CD4-positive, alpha-beta T cell treated with Interferon gamma for 1 hour (primary cell): ENCODE measurements around the gene EHD1.
A peak's percentile ranks its signal among the peaks of the same experiment; 100 is the strongest.

Source experiments
- DNase-seq: peaks from one replicate; pipeline ENCODE4 v3.0.0-alpha.2; 2020

The EHD1 gene

GRCh38 chr11:64878494-64879243 is at the start of gene EHD1:
Gene EHD1 (minus strand): TSS chr11:64878621. CDS start chr11:64878464, 157 bp downstream.
- DNase-seq, result peak; percentile 99

DNA sequence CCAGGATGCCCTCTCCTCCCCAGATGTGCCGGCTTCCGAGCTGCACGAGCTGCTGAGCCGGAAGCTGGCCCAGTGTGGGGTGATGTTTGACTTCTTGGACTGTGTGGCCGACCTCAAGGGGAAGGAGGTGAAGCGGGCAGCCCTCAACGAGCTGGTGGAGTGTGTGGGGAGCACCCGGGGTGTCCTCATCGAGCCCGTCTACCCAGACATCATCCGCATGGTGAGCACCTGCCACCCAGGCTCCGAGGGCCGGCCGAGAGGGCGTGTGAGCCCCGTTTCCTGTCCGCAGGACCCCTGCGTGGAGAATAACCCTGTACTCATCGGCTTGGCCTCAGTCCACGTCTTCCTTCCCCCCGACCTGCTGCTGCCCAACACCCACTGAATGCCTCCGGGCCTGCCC is 48.3 kb upstream of the EHD1 start:
- no peak for DNase-seq

- DNase-seq, result no peak
These were observed 47.4 kb upstream of the EHD1 start for GRCh38 chr11:64925536-64926436.

GRCh38 chr11:64924910-64925284 is 46.5 kb upstream of the EHD1 start:
- no peak for DNase-seq

- peak; percentile 90 for DNase-seq
These were observed 45.8 kb upstream of the EHD1 start, which contains the start of gene PPP2R5B for GRCh38 chr11:64923944-64924909. Gene PPP2R5B (plus strand): TSS chr11:64924689. CDS start chr11:64925735, 1,046 bp downstream.

- DNase-seq, result no peak
These were observed 44.8 kb upstream of the EHD1 start for GRCh38 chr11:64923151-64923661.

DNA sequence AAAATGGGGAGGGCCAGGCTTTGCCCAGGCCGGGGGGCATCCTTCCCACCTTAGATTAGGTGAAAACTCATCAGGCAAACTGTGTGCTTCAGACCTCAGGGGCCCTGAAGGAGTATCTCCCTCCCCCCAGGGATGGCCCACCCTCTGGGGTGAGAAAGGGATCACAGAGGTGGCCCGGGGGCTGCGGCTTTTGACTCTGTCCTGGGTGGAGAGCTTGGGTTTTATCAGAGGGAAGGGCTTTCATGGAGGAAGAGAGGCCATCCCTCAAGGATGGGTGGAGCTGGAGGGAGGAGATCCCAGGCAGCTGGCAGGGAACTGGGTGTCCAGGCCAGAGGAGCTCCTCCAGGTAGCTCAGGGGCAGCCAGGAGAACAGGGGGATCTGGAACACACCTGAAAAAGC is 43.0 kb upstream of the EHD1 start:
- no peak for DNase-seq

DNA sequence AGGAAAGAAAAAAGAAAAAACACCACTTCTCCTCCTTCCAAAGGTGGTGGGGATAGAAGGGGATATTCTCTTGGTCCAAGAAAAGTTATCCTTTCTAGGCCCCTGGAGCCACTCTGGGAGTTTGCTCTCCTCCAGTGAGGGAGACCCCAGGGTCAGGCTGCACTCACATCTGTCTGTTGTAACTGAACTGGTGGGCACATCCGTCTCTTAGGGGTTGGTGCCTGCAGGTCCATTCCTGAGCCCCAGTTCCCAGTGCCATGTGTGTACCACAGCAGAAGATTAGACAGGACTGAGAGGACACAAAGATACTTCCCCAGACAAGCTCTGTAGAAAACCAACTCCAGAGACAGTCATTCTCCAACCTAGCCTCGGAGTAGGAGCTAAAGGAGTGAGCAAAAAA is 41.7 kb upstream of the EHD1 start:
- DNase-seq, result no peak

- DNase-seq, result no peak
These were observed 41.2 kb upstream of the EHD1 start for GRCh38 chr11:64919627-64920026.

DNA sequence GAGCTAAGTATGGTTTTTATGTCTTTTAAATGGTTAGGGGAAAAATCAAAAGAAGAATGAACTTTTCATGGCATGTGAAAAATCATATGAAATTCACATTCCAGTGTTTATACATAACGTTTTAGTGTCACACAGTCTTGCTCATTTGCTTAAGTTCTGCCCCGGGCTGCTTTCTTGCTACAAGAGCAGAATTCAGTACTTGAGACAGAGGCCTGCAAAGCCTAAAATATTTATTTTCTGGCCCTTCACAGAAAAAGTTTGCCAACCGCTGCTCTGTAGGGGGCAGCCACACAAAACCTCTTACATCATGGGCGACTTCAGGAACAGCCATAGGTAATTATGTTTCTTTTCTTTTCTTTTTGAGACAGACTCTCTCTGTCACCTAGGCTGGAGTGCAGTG is 39.6 kb upstream of the EHD1 start:
- no peak for DNase-seq

DNA sequence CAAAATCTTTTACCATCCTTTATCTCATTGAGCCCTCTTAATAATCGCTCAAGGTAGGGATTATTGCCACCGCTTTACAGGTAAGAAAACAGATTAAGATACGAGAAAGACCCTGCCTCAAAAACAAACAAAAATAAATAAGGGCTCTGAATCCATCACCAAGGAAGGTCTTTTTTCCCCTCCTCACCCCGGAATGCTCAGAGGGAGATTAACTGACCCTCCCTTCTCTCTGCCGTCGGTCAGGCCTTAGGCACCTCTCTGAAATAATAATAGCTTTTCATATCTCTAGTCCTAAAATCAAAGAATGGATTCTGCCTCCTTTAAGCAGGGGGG is 39.2 kb upstream of the EHD1 start:
- no peak for DNase-seq

DNA sequence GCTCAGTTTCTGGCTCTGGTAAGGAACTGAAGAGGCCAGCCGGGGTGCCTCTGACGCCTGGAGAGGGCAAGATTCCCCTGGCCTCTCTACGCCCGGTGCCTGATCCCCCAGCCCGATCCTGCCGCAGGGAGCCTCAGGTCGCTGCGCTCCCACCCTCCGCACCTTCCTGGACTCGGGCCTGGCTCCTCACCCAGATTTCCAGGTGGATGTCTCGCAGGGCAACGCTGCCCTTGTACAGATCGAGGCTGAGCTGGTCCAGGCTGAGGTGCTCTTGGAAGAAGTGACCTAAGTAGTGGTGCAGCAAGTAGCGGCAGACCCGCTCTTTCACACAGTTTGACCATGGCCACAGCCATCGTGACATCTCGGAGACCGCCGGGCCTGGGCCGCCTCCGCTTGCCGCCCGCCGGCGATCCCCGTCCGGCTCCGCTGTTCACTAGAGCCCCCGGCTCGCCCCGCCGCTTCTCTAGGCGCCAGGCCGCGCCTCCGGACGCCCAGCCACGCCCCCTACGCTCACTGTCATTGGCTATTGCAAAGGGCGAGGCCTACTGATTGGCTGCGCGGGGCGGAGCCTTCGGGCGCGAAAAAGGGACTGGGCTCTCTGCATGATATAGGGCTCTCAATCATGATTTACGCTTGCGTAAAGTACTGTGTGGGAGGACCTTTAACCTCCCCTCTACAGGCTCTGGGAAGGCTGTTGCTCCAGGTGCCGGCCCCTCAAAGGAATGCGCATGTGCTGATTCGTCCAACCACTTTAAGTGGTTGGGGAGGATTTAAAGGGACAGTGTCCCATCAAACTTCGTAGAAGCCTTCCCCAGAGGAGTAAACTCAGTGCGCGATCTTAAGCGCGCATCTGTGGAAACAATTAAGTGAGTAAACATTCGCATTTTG is 38.6 kb upstream of the EHD1 start, which contains the start of gene ATG2A:
ATG2A (minus strand) TSS at position 435 of the 888 bp plus-strand sequence; CDS start at position 361, 74 bp downstream.
- DNase-seq, result peak; percentile 99

DNA sequence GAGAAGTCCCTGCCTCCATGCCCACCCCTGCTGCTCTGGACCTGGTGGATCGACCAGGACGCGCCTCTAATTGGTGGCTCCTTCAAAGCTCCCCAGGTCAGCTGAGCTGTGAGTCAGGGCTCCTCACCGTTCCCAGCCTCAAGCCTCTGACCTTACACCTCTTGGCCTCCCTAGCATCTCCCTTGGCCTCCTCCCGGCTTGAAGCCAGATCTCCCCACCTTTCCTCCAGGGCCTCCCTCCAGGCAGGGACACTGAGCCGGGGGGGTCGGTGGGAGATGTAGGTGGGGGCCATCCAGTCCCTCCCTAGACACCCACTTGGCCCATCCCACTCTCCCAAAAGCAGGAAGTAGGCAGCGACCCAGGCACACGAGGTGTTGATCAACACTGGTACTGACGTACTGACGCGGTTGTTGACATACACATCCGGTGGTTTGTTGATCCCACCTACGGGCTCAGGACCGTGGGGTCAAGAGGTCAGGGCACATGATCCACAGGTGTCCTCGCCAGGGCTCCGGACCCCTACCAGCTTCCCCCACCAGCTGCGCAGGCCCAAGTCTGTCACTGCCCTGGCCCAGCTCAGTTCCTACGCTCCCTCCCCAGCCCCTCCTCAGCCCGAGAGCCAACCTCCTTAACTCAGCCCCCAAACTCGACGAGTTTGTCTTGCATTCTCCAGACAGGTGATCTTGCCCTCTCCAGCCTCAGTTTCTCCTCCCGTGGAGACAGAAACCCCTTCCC is 37.8 kb upstream of the EHD1 start:
- peak; percentile 72 for DNase-seq

DNA sequence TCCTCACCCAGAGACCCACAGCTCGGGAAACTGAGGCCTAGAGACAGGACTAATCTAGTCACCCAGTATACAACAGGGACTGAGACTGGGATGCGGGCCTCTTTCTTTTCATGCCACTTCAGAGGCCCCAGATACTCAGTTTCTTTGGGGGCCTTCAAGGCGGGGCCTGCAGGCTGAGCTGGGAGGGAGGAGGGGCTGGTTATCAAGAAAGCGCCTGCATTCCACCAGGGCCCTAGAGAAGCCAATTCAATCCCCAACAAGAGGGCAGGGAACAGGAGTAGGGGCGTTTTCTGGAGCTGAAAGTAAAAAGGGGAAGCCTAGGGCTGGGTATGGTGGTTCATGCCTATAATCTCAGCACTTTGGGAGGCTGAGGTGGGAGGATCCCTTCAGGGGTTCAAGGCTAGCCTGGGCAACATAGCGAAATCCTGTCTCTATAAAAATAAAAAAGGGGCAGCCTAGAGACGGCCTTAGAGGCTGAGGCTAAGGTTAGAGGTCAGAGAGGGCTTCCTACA is 37.0 kb upstream of the EHD1 start:
- DNase-seq, result no peak

DNA sequence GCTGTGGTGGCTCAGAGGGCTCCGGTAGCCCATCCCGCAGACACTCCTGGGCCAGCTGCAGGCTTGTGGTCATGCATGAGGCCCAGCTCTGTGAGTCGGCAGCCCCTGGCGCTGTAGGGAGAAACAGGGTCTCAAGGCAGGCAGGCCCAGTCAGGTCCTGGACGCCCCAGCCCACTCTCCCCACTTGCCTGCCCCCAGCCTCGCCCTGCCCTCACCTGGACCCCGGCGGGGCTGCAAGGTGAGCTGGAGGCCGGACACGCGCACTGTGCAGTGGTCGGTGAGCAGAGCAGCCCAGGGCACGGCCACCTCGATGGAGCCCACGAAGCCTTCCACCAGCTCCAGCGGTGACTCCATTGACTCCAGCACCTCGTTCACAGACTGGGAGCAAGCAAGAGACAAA is 35.7 kb upstream of the EHD1 start:
- no peak for DNase-seq

GRCh38 chr11:64913171-64913727 is 34.8 kb upstream of the EHD1 start:
- no peak for DNase-seq

- no peak for DNase-seq
These were observed 33.3 kb upstream of the EHD1 start for GRCh38 chr11:64911689-64912088.

- no peak for DNase-seq
These were observed 32.7 kb upstream of the EHD1 start for GRCh38 chr11:64911142-64911541.

DNA sequence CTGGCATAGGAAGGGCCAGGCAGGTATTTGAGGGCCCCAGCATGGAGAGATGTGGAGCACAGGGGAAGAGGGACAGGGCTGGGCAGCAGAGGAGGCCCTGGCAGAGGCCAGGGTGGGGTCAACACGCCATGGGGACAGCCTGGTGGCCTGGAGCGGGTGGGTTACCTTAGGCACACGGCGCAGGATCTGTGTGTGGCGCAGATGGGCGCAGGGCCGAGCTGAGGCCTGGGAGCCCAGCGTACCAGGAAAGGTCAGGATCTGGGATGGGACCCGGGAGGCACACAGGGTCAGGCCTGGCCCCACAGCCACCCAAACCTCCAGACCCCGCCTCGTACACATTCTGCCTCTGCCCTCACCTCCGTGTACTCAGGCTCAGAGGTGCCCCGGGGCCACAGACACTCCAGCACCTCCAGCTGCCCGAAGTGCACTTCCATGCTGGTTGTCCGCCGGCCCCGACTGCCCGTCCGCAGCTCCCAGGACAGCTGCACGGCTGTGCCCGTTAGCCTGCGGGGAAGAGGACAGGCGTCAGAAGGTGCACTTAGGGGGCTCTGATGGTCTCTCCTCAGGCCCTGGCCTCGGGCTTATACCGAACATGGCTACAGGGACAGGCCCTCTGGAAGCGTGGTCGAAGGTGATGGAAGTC is 32.2 kb upstream of the EHD1 start:
- no peak for DNase-seq
